HuH-7.5 (cell line): ENCODE results near the gene ATP8B1.

ENCODE experiments used
- DNase-seq: peaks from one replicate; pipeline ENCODE4 v3.0.0; 2011; ENCODE audit warnings: low spot score

ATP8B1 gene

DNA sequence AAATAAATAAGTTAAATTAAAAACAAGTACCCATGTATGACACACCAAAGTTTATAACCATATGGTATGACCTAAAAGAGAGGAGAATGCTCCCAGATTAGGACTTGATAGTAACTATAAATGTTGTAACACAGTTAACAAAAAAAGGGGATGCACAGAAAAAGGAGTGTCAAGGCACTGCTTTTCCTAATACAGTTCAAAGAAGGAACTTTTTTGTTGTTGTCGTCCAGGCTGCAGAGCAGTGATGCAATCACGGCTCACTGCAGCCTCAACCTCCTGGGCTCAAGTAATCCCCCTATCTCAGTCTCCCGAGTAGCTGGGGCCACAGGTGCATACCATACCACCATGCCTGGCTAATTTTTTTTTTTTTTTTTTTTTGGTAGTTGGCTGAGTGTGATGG lies 184.2 kb downstream of the ATP8B1 start:
- DNase-seq, result no peak

DNA sequence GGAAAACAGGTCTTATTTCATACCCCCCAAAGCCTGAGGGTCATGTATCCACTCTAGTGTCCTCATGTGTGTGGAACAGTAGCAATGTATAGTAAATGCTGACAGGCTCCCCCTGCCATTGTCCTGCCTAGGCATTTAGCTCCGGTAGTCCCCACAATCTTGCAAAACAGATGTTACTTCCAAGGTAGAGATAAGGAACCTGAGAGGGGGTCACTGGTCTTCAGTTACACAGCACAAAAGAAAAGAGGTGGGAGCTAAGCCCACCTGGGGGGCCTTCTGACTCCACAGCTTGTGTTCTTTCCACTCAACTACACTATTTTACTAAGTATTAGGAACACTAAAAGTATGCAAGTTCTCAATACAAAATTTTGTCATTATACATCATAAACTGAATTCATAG lies 199.2 kb downstream of the ATP8B1 start:
- no peak for DNase-seq
